ENCODE results near the gene FNBP1. TPM values are rescaled to one million over a fixed set of nuclear protein-coding genes. Genes with fewer than 3 reads are reported as not detected.
A peak's percentile ranks its signal among the peaks of the same experiment; 100 is the strongest.
"Not testable (repeated sequence)": the region's sequence is repeated elsewhere in the genome, so short reads cannot be mapped to it uniquely, and the experiment has no call there.

FNBP1 gene
- total and polyA plus RNA-seq, 2 donors (not counting 1 experiment from before 2014, with no cell fraction given) = 20.8 to 44.3 TPM

- DNase-seq (ENCODE audit: low read depth in 2 of 2) = peak in 1 of 2 donors; percentile 13
- Histone ChIP-seq H3K27ac (ENCODE audit: insufficient read depth, low read length) (no peak overlapping the region), H2AFZ (ENCODE audit: low read length) (no peak overlapping the region), H3K27me3 (ENCODE audit: control insufficient read depth, insufficient read depth, low read length) (no peaks in the 10 kb centered on the region), H3K9ac (ENCODE audit: insufficient read depth, low read length) (no peak overlapping the region), H3K9me3 (ENCODE audit: control insufficient read depth, insufficient read depth, low read depth, low read length) (no peaks in the 10 kb centered on the region), H3K4me2 (ENCODE audit: extremely low read depth, insufficient read depth, low read length) (no peak overlapping the region), H4K20me1 (ENCODE audit: control insufficient read depth, extremely low read depth, insufficient read depth, low read length) (no peaks in the 10 kb centered on the region), H3K4me1 (ENCODE audit: control insufficient read depth, extremely low read depth, insufficient read depth, low read length) (peaks cover 2% of the 10 kb centered on the region), H3K36me3 (ENCODE audit: control insufficient read depth, insufficient read depth, low read length) (no peaks in the 10 kb centered on the region), H3K79me2 (ENCODE audit: control insufficient read depth, insufficient read depth, low read length) (peaks cover 2% of the 10 kb centered on the region), H3K4me3 (replicated peaks in 1 of 4; ENCODE audit: control extremely low read depth in 1 of 4, insufficient read depth in 1 of 4, low read depth in 3 of 4, low read length in 4 of 4) (no peak overlapping the region)
- TF ChIP-seq CTCF (conservative IDR thresholded peaks at IDR 0.05 in 1 of 2, IDR thresholded peaks at IDR 0.05 in 1 of 2; ENCODE audit: low read depth in 1 of 2, low read length in 2 of 2) (no peak), EZH2 (IDR thresholded peaks at IDR 0.05; ENCODE audit: low read length, missing control alignments) (no peak)
Observed at GRCh38 chr9:130021123-130021522, 21.9 kb downstream of the FNBP1 start.

- no peak overlapping the region for H2AFZ ChIP-seq (ENCODE audit: low read length)
- no peak overlapping the region for H3K4me2 ChIP-seq (ENCODE audit: extremely low read depth, insufficient read depth, low read length)
- no peak overlapping the region for H3K27ac ChIP-seq (ENCODE audit: insufficient read depth, low read length)
- no peak overlapping the region for H3K9ac ChIP-seq (ENCODE audit: insufficient read depth, low read length)
- peaks cover 2% of the 10 kb centered on the region for H3K79me2 ChIP-seq (ENCODE audit: control insufficient read depth, insufficient read depth, low read length)
- no peaks in the 10 kb centered on the region for H4K20me1 ChIP-seq (ENCODE audit: control insufficient read depth, extremely low read depth, insufficient read depth, low read length)
- H3K4me3 ChIP-seq (replicated peaks in 1 of 4; ENCODE audit: control extremely low read depth in 1 of 4, insufficient read depth in 1 of 4, low read depth in 3 of 4, low read length in 4 of 4) = no peak overlapping the region
- peak in 1 of 2 donors; percentile 18 for DNase-seq (ENCODE audit: low read depth in 2 of 2)
- no peaks in the 10 kb centered on the region for H3K36me3 ChIP-seq (ENCODE audit: control insufficient read depth, insufficient read depth, low read length)
- no peaks in the 10 kb centered on the region for H3K9me3 ChIP-seq (ENCODE audit: control insufficient read depth, insufficient read depth, low read depth, low read length)
- no peaks in the 10 kb centered on the region for H3K27me3 ChIP-seq (ENCODE audit: control insufficient read depth, insufficient read depth, low read length)
- H3K4me1 ChIP-seq (ENCODE audit: control insufficient read depth, extremely low read depth, insufficient read depth, low read length) = peaks cover 2% of the 10 kb centered on the region
- TF ChIP-seq CTCF (conservative IDR thresholded peaks at IDR 0.05 in 1 of 2, IDR thresholded peaks at IDR 0.05 in 1 of 2; ENCODE audit: low read depth in 1 of 2, low read length in 2 of 2) (no peak), EZH2 (IDR thresholded peaks at IDR 0.05; ENCODE audit: low read length, missing control alignments) (no peak)
Observed at GRCh38 chr9:130020618-130021017, 22.4 kb downstream of the FNBP1 start.

GRCh38 chr9:130018265-130018664 lies 24.7 kb downstream of the FNBP1 start:
- Histone ChIP-seq H3K36me3 (ENCODE audit: control insufficient read depth, insufficient read depth, low read length) (no peaks in the 10 kb centered on the region), H3K9ac (ENCODE audit: insufficient read depth, low read length) (no peak overlapping the region), H3K4me2 (ENCODE audit: extremely low read depth, insufficient read depth, low read length) (no peak overlapping the region), H3K4me1 (ENCODE audit: control insufficient read depth, extremely low read depth, insufficient read depth, low read length) (peaks cover 2% of the 10 kb centered on the region), H3K79me2 (ENCODE audit: control insufficient read depth, insufficient read depth, low read length) (no peaks in the 10 kb centered on the region), H3K9me3 (ENCODE audit: control insufficient read depth, insufficient read depth, low read depth, low read length) (no peaks in the 10 kb centered on the region), H3K4me3 (replicated peaks in 1 of 4; ENCODE audit: control extremely low read depth in 1 of 4, insufficient read depth in 1 of 4, low read depth in 3 of 4, low read length in 4 of 4) (no peak overlapping the region), H2AFZ (ENCODE audit: low read length) (no peak overlapping the region), H3K27me3 (ENCODE audit: control insufficient read depth, insufficient read depth, low read length) (no peaks in the 10 kb centered on the region), H4K20me1 (ENCODE audit: control insufficient read depth, extremely low read depth, insufficient read depth, low read length) (no peaks in the 10 kb centered on the region), H3K27ac (ENCODE audit: insufficient read depth, low read length) (no peak overlapping the region)
- DNase-seq (ENCODE audit: low read depth in 2 of 2) = no peak
- TF ChIP-seq EZH2 (IDR thresholded peaks at IDR 0.05; ENCODE audit: low read length, missing control alignments) (no peak), CTCF (conservative IDR thresholded peaks at IDR 0.05 in 1 of 2, IDR thresholded peaks at IDR 0.05 in 1 of 2; ENCODE audit: low read depth in 1 of 2, low read length in 2 of 2) (no peak)

- H3K79me2 ChIP-seq (ENCODE audit: control insufficient read depth, insufficient read depth, low read length); H4K20me1 ChIP-seq (ENCODE audit: control insufficient read depth, extremely low read depth, insufficient read depth, low read length); H3K9ac ChIP-seq (ENCODE audit: insufficient read depth, low read length); H3K4me2 ChIP-seq (ENCODE audit: extremely low read depth, insufficient read depth, low read length); H3K27me3 ChIP-seq (ENCODE audit: control insufficient read depth, insufficient read depth, low read length); H3K4me3 ChIP-seq (replicated peaks in 1 of 4; ENCODE audit: control extremely low read depth in 1 of 4, insufficient read depth in 1 of 4, low read depth in 3 of 4, low read length in 4 of 4); H3K27ac ChIP-seq (ENCODE audit: insufficient read depth, low read length); DNase-seq (ENCODE audit: low read depth in 2 of 2); H3K36me3 ChIP-seq (ENCODE audit: control insufficient read depth, insufficient read depth, low read length); H3K9me3 ChIP-seq (ENCODE audit: control insufficient read depth, insufficient read depth, low read depth, low read length); H2AFZ ChIP-seq (ENCODE audit: low read length); H3K4me1 ChIP-seq (ENCODE audit: control insufficient read depth, extremely low read depth, insufficient read depth, low read length): not testable (repeated sequence)
Observed at GRCh38 chr9:130017510-130017909, 25.5 kb downstream of the FNBP1 start.

Data from fibroblast of lung (primary cell).